ENCODE results near the gene POU2AF2. TPM values are rescaled to one million over a fixed set of nuclear protein-coding genes. Genes with fewer than 3 reads are reported as not detected.
"Not testable (repeated sequence)": the region's sequence is repeated elsewhere in the genome, so short reads cannot be mapped to it uniquely, and the experiment has no call there.

POU2AF2 gene, protein sequence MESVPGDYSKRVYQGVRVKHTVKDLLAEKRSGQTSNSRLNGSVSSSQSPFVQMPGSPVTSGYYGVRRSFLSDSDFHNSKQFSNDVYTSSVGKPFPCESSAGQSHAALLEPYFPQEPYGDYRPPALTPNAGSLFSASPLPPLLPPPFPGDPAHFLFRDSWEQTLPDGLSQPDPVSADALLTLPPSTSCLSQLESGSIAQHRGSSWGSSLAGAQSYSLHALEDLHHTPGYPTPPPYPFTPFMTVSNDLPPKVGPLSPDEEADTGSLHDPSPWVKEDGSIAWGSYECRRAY
- not detected for total RNA-seq

DNA sequence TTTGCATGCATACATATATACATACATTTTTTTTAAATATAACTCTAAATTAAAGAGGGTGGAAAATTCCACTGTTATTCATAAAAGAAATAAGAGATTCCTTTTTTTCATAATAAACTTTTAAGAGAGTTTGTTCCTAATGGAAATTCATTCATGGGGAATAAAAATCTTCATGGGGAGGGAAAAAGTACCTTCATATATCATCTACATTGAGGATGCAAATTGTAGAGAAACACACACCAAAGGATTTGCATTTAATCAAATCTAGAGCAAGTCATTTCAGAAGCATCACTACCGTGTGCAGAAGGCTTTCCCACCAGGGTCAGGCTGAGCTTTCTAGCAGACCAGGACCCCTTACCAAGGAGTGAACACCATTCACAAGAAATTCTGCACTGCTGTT, at the start of gene POU2AF2:
POU2AF2 (plus strand) TSS at position 301 of the 400 bp plus-strand sequence. CDS start 129 bp downstream, outside the sequence.
- H3K27ac Mint-ChIP-seq = no peak within 1 kb of the TSS
- H3K36me3 Mint-ChIP-seq = no peaks in the 10 kb centered on the region
- DNase-seq (ENCODE audit: low spot score in 2 of 2) = no peak
- ATAC-seq = no peak
- no peaks in the 10 kb centered on the region for H3K9me3 Mint-ChIP-seq

- no peak for DNase-seq (ENCODE audit: low spot score in 2 of 2)
- Mint-ChIP-seq H3K9me3 (no peaks in the 10 kb centered on the region), H3K36me3 (no peaks in the 10 kb centered on the region), H3K27ac (no peak overlapping the region)
- no peak for ATAC-seq
Observed at GRCh38 chr11:111200010-111200534, 45.5 kb upstream of the POU2AF2 start.

DNA sequence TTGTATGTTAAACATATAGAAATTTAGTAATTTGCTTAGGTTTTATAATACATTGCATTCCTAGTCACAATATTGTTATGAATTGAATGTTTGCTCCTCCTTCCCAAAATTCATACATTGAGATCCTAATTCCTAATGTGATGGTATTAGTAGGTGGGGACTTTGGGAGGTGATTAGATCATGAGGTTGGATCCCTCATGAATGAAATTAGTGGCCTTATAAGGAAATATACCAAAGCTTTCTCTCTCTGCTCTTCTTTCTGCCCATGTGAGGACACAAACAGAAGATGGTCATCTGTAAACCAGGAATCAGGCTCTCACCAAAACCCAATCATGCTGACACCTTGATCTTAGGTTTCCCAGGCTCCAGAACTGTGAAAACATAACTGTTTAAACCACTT, 41.3 kb upstream of the POU2AF2 start:
- Mint-ChIP-seq H3K36me3 (no peaks in the 10 kb centered on the region), H3K9me3 (no peaks in the 10 kb centered on the region), H3K27ac (no peak overlapping the region)
- DNase-seq (ENCODE audit: low spot score in 2 of 2) (no peak), ATAC-seq (no peak)

DNA sequence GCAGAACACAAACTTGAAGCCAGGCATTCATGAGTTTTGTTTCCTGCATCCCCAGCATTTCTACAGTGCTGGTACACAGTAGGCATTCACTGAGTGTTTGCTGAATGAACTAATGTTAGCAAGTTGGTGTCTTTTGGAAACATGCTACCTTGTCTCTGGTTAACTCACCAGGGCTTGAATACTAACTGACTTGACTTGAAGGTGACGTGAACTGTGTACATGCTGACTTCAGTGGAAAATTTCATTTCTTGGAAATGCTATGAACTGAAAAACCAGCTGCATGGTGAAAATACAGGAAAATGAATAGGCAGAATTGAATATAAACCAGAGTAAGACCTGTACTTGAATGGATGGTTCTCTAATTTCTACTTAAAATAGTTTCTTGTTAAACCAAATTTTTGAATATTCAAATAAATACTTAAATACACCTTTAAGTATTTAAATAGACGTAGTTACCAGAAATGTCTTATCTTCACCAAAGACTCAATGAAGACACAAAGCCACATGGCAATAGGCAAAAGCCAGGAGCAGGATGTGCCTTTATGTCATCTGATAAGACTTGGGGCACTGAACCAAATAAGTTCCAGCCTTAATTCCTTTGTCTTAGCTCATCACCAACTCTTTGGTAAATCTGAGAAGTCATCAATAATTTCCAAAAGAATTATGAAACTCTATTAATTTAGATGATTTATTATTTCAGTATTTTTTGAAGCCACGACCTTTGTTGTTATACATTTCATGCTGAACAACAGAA, 39.7 kb upstream of the POU2AF2 start:
- Mint-ChIP-seq H3K36me3 (no peaks in the 10 kb centered on the region), H3K9me3 (no peaks in the 10 kb centered on the region), H3K27ac (no peak overlapping the region)
- ATAC-seq (peak in 1 of 2 donors; percentile 58), DNase-seq (ENCODE audit: low spot score in 2 of 2) (no peak)

- H3K36me3 Mint-ChIP-seq = no peaks in the 10 kb centered on the region
Observed at GRCh38 chr11:111206472-111206871, 39.1 kb upstream of the POU2AF2 start.

DNA sequence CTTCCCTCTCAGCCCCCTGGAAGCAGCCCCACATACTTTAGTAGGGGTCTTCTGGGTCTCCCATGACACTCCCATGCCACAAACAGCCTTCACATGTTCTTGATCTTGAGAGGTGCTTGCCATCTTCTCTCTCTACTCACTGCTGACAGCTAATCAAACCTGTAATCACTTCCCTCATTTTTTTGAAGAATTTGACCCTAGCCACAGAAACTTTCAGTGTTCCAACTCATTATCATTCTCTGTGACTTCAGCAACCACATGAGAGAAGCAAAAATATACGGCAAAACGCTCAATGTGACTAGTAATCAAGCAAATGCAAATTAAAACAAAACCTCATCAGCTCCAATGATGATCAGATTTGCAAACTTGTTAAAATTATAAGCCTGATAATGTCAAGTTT, 38.3 kb upstream of the POU2AF2 start:
- Mint-ChIP-seq H3K36me3 (no peaks in the 10 kb centered on the region), H3K9me3 (no peaks in the 10 kb centered on the region), H3K27ac (peak overlapping the region in 1 of 2 donors; percentile 5)
- ATAC-seq (peak in 1 of 2 donors; percentile 26), DNase-seq (ENCODE audit: low spot score in 2 of 2) (no peak)

More at GRCh38 chr11:111206472-111206871, 39.1 kb upstream of the POU2AF2 start:
- Mint-ChIP-seq H3K9me3 (no peaks in the 10 kb centered on the region), H3K27ac (no peak overlapping the region)
- ATAC-seq = no peak
- no peak for DNase-seq (ENCODE audit: low spot score in 2 of 2)

DNA sequence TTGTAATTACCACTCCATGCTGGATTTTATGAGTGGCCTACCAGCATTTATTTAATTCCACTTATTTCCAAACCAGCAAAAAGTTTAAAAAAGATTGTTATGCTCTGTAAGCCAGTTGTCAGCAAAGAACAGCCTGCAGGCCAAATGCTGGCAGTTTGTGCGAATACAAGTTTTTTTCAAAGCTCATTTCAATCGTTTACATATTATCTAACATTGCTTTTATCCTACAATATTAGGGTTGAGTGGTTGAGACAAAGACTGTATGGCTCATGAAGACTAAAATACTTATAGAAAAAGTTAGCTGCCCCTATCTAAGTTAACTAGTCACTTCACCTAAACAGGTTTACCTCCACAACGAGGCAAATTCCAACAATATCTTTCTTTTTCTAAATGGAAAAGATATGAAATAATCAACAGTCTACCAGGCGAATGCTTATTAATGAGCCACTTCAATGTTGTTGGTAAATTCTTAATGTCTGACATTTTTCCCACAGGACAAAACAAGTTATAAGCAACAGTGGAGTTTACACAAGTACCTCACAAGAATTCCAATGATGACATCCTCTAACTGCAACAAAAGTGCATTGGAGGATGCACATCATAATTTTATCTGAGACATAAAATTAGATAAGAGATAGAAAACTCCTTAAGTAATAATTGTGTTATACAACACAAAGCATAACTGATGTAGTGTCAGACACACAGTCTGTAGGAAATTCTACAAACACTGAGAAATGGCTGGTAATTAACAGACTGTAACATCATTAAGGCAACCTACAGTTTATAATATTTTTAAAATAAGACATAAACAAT, 35.8 kb upstream of the POU2AF2 start:
- H3K36me3 Mint-ChIP-seq = no peaks in the 10 kb centered on the region

GRCh38 chr11:111213256-111213655, 32.3 kb upstream of the POU2AF2 start:
- no peak for ATAC-seq
- Mint-ChIP-seq H3K27ac (peak overlapping the region in 1 of 2 donors; percentile 58), H3K9me3 (no peaks in the 10 kb centered on the region)

More for the DNA sequence above, 35.8 kb upstream of the POU2AF2 start:
- ATAC-seq (no peak), DNase-seq (ENCODE audit: low spot score in 2 of 2) (no peak)
- no peaks in the 10 kb centered on the region for H3K9me3 Mint-ChIP-seq
- no peak overlapping the region for H3K27ac Mint-ChIP-seq

DNA sequence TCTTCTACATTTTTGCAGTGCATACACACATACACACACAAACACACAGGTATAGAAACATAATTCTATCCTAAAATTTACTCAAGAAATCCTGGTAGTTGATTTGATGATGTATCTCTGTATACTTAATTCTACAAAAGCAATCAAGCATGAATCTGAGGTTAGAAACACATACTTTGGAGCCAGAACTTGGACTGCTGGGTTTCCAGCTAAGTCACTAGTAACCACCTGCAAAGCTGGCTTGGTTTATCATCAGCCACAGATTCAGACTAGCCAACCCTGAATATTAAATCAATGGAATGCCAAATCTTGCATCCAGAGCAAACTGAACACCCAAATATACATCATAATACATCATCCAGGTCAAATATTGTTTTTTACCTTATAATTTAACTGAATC, 24.8 kb upstream of the POU2AF2 start:
- H3K9me3 Mint-ChIP-seq = peaks cover 0 to 6% of the 10 kb centered on the region in 2 donors
- no peak for DNase-seq (ENCODE audit: low spot score in 2 of 2)
- ATAC-seq = no peak
- no peaks in the 10 kb centered on the region for H3K36me3 Mint-ChIP-seq
- H3K27ac Mint-ChIP-seq = no peak overlapping the region

More at GRCh38 chr11:111213256-111213655, 32.3 kb upstream of the POU2AF2 start:
- DNase-seq (ENCODE audit: low spot score in 2 of 2) = no peak
- H3K36me3 Mint-ChIP-seq = no peaks in the 10 kb centered on the region

GRCh38 chr11:111221208-111221607, 24.3 kb upstream of the POU2AF2 start:
- Mint-ChIP-seq H3K27ac (no peak overlapping the region), H3K36me3 (no peaks in the 10 kb centered on the region), H3K9me3 (peaks cover 0 to 6% of the 10 kb centered on the region in 2 donors)
- DNase-seq (ENCODE audit: low spot score in 2 of 2) = no peak
- ATAC-seq = no peak

DNA sequence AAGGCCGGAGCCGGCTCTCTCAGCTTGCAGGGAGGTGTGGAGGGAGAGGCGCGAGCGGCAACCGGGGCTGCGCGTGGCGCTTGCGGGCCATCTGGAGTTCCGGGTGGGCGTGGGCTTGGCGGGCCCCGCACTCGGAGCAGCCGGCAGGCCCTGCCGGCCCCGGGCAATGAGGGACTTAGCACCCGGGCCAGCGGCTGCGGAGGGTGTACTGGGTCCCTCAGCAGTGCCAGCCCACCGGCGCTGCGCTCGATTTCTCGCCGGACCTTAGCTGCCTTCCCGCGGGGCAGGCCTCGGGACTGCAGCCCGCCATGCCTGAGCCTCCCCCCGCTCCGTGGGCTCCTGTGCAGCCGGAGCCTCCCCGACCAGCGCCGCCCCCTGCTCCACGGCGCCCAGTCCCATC, 23.6 kb upstream of the POU2AF2 start:
- not testable (repeated sequence) for H3K27ac Mint-ChIP-seq; DNase-seq (ENCODE audit: low spot score in 2 of 2); H3K9me3 Mint-ChIP-seq; ATAC-seq; H3K36me3 Mint-ChIP-seq

- DNase-seq (ENCODE audit: low spot score in 2 of 2); H3K9me3 Mint-ChIP-seq; H3K27ac Mint-ChIP-seq; H3K36me3 Mint-ChIP-seq; ATAC-seq: not testable (repeated sequence)
Observed at GRCh38 chr11:111222821-111223455, 22.6 kb upstream of the POU2AF2 start.

DNA sequence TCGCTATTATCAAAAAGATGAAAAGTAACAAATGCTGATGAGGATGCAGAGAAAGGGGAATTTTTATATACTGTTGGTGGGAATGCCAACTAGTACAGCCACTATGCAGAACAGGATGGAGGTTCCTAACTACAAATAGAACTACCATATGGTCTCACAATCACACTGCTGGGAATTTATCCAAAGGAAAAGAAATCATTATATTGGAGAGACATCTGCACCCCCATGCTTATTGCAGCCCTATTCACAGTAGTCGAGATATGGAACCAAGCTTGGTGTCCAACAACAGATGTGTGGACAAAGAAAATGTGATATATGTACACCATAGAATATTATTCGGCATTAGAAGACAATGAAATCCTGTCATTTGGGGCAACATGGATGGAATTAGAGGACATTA, 19.6 kb upstream of the POU2AF2 start:
- no peaks in the 10 kb centered on the region for H3K36me3 Mint-ChIP-seq
- no peak for DNase-seq (ENCODE audit: low spot score in 2 of 2)
- no peak for ATAC-seq
- H3K9me3 Mint-ChIP-seq = peaks cover 0 to 6% of the 10 kb centered on the region in 2 donors
- no peak overlapping the region for H3K27ac Mint-ChIP-seq

DNA sequence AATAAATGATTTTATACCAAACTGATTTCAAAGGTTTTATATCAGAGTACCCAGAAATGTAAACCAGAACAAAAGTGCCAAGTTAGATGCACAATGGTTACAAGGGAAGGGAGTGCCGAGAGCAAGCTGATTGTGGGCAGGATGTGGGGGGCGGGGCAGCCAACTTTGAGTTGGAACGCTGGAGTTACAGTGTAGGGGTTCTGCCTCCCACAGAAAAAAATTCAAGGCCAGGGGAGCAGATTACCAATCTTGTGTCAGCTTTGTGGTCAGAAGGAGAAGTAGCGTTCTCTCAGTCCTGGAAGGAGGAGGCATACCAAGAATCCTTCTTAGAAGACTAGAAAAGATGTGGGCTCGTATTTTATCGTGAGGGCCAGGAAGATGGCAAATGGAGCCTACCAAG, 15.9 kb upstream of the POU2AF2 start:
- no peak overlapping the region for H3K27ac Mint-ChIP-seq
- peak; percentile 21 to 30 for ATAC-seq
- DNase-seq (ENCODE audit: low spot score in 2 of 2) = no peak
- no peaks in the 10 kb centered on the region for H3K36me3 Mint-ChIP-seq
- H3K9me3 Mint-ChIP-seq = peaks cover 0 to 2% of the 10 kb centered on the region in 2 donors

- H3K9me3 Mint-ChIP-seq = no peaks in the 10 kb centered on the region
- no peak for DNase-seq (ENCODE audit: low spot score in 2 of 2)
- H3K27ac Mint-ChIP-seq = no peak overlapping the region
Observed at GRCh38 chr11:111230122-111230465, 15.4 kb upstream of the POU2AF2 start.

GRCh38 chr11:111231836-111232235, 13.7 kb upstream of the POU2AF2 start:
- no peaks in the 10 kb centered on the region for H3K36me3 Mint-ChIP-seq
- H3K9me3 Mint-ChIP-seq = no peaks in the 10 kb centered on the region
- H3K27ac Mint-ChIP-seq = peak overlapping the region in 1 of 2 donors; percentile 0
- ATAC-seq (peak in 1 of 2 donors; percentile 31), DNase-seq (ENCODE audit: low spot score in 2 of 2) (no peak)

More at GRCh38 chr11:111230122-111230465, 15.4 kb upstream of the POU2AF2 start:
- no peaks in the 10 kb centered on the region for H3K36me3 Mint-ChIP-seq
- peak; percentile 51 to 65 for ATAC-seq
